GM23248 (cell line): ENCODE results near the gene TTLL13. TPM values are rescaled to one million over a fixed set of nuclear protein-coding genes. Genes with fewer than 3 reads are reported as not detected.

Source experiments
- DNase-seq: peaks from one replicate; pipeline ENCODE4 v3.0.0-alpha.2; 2015
- H2AFZ ChIP-seq: fragments of 200-600 bp; sonication (generic); 2 replicates; pipeline ENCODE4 v1.6.1; 2016; ENCODE audit warnings: antibody characterized with exemption
- H3F3A ChIP-seq: fragments of 200-600 bp; sonication (generic); 2 replicates; pipeline ENCODE4 v1.6.1; 2016; ENCODE audit warnings: mild to moderate bottlenecking, antibody characterized with exemption, mixed run types; ENCODE audit not compliant: insufficient read depth
- H3K27ac ChIP-seq: fragments of 200-600 bp; sonication (generic); 2 replicates; pipeline ENCODE4 v1.5.1; 2016; ENCODE audit warnings: mild to moderate bottlenecking
- H3K27me3 ChIP-seq: fragments of 200-600 bp; sonication (generic); replicated peaks from 2 replicates; pipeline ENCODE4 v1.6.1; 2016; ENCODE audit warnings: mild to moderate bottlenecking; ENCODE audit not compliant: insufficient read depth
- H3K36me3 ChIP-seq: fragments of 200-600 bp; sonication (generic); 2 replicates; pipeline ENCODE4 v1.6.1; 2016; ENCODE audit warnings: low read depth, mild to moderate bottlenecking
- H3K4me1 ChIP-seq: fragments of 200-600 bp; sonication (generic); 2 replicates; pipeline ENCODE4 v1.6.1; 2016; ENCODE audit warnings: mild to moderate bottlenecking; ENCODE audit not compliant: insufficient read depth
- H3K4me2 ChIP-seq: fragments of 200-600 bp; sonication (generic); one replicate; pipeline ENCODE4 v1.6.1; 2016; ENCODE audit warnings: mild to moderate bottlenecking; ENCODE audit not compliant: unreplicated experiment
- H3K4me3 ChIP-seq: fragments of 200-600 bp; sonication (generic); 2 replicates; pipeline ENCODE4 v1.5.1; 2016; ENCODE audit warnings: mild to moderate bottlenecking
- H3K79me2 ChIP-seq: fragments of 200-600 bp; sonication (generic); 2 replicates; pipeline ENCODE4 v1.6.1; 2016; ENCODE audit warnings: mild to moderate bottlenecking; ENCODE audit not compliant: insufficient read depth
- H3K9ac ChIP-seq: fragments of 200-600 bp; sonication (generic); 2 replicates; pipeline ENCODE4 v1.6.1; 2016; ENCODE audit warnings: mild to moderate bottlenecking
- H3K9me2 ChIP-seq: fragments of 200-600 bp; sonication (generic); 2 replicates; pipeline ENCODE4 v1.6.1; 2016; ENCODE audit warnings: mixed run types, mild to moderate bottlenecking, moderate library complexity; ENCODE audit not compliant: insufficient read depth
- H3K9me3 ChIP-seq: fragments of 200-600 bp; sonication (generic); one replicate; pipeline ENCODE4 v1.6.1; 2017; ENCODE audit warnings: low read depth
- H4K20me1 ChIP-seq: fragments of 200-600 bp; sonication (generic); 2 replicates; pipeline ENCODE4 v1.6.0; 2016; ENCODE audit not compliant: insufficient read depth
- EZH2 ChIP-seq: fragments of 200-600 bp; sonication (generic); IDR thresholded peaks from 2 replicates; pipeline ENCODE4 v1.6.1; 2018; ENCODE audit warnings: antibody characterized with exemption, mild to moderate bottlenecking; ENCODE audit not compliant: insufficient read depth, poor library complexity, severe bottlenecking
- EZH2phosphoT487 ChIP-seq: fragments of 200-600 bp; sonication (generic); IDR thresholded peaks from 2 replicates; pipeline ENCODE4 v1.6.1; 2018; ENCODE audit warnings: antibody characterized with exemption, moderate library complexity, mild to moderate bottlenecking, low read depth; ENCODE audit not compliant: insufficient read depth
- WGBS, 2 experiments: methylation state at CpG; one replicate each; pipeline ENCODE4 v1.1.6; 2015 to 2017; ENCODE audit warnings: low lambda C conversion rate in 2 of 2, low coverage in 1 of 2; ENCODE audit errors: missing lambda C conversion rate in 2 of 2; 5-methylcytosine and 5-hydroxymethylcytosine counted together
- in situ Hi-C: fragments of 300-500 bp; cut with MboI; formaldehyde crosslinking; loops from 2 replicates; pipeline ENCODE4 v1.15.0; 2020
- polyA plus RNA-seq: library from polyadenylated mRNA; unstranded; fragments of >200 nt; fragmentation: Nextera tagmentation; extraction: Ambion mirVana; gene quantifications from 2 replicates; pipeline ENCODE4 v1.2.1, GENCODE V29; 2016
- small RNA-seq: library from RNA; depleted of rRNA; stranded (forward); fragments of <200 nt; gene quantifications from one replicate; pipeline ENCODE3, GENCODE V24; 2014; ENCODE audit warnings: low read depth, low replicate concordance
- total RNA-seq: library from RNA; depleted of rRNA; stranded (reverse); fragments of >200 nt; shearing (Covaris generic); gene quantifications from 2 replicates; pipeline ENCODE4 v1.2.3, GENCODE V29; 2014; rRNA removed

TTLL13 gene
- total and polyA plus RNA-seq, 2 experiments from 2014 or later = not detected

GRCh38 chr15:90306560-90306959 is 57.2 kb downstream of the TTLL13 start:
- Histone ChIP-seq H3K9me2 (no peaks in the 10 kb centered on the region), H3K79me2 (no peaks in the 10 kb centered on the region), H2AFZ (no peak overlapping the region), H3K9ac (no peak overlapping the region), H3K36me3 (no peaks in the 10 kb centered on the region), H3K27me3 (no peaks in the 10 kb centered on the region), H3F3A (no peaks in the 10 kb centered on the region), H3K4me3 (no peak overlapping the region), H3K9me3 (no peaks in the 10 kb centered on the region), H3K27ac (no peak overlapping the region), H3K4me2 (no peak overlapping the region), H4K20me1 (no peaks in the 10 kb centered on the region), H3K4me1 (no peaks in the 10 kb centered on the region)
- TF ChIP-seq EZH2phosphoT487 (no peak), EZH2 (no peak)
- in situ Hi-C loops = loop anchor here (25.0 kb wide), 2 partner anchors 306 to 581 kb away; partner anchors contain the start of gene FES
- 77 to 82% methylated on average over 6 of the region's 6 CpGs for WGBS, 2 experiments
- DNase-seq = no peak

- Histone ChIP-seq H2AFZ (no peak overlapping the region), H3F3A (no peaks in the 10 kb centered on the region), H3K4me2 (no peak overlapping the region), H3K27ac (no peak overlapping the region), H3K4me1 (no peaks in the 10 kb centered on the region), H3K27me3 (0 out of 2 replicates have a peak, but pooled peaks cover 5% of the 10 kb centered on the region), H3K36me3 (no peaks in the 10 kb centered on the region), H3K4me3 (no peak overlapping the region), H3K9me2 (no peaks in the 10 kb centered on the region), H3K9ac (no peak overlapping the region), H3K79me2 (no peaks in the 10 kb centered on the region), H3K9me3 (no peaks in the 10 kb centered on the region), H4K20me1 (no peaks in the 10 kb centered on the region)
- in situ Hi-C loops = loop anchor here (25.0 kb wide), 2 partner anchors 305 to 580 kb away; partner anchors contain the start of gene FES
- TF ChIP-seq EZH2 = no peak
- TF ChIP-seq EZH2phosphoT487 = no peak
- WGBS, 2 experiments = 91 to 98% methylated on average over 2 of the region's 2 CpGs
- no peak for DNase-seq
Measured at GRCh38 chr15:90307661-90308060, 58.3 kb downstream of the TTLL13 start.

- TF ChIP-seq EZH2phosphoT487 (no peak), EZH2 (no peak)
- Histone ChIP-seq H3K27ac (no peak overlapping the region), H3F3A (no peaks in the 10 kb centered on the region), H3K4me1 (no peaks in the 10 kb centered on the region), H2AFZ (no peak overlapping the region), H3K27me3 (0 out of 2 replicates have a peak, but pooled peaks cover 5% of the 10 kb centered on the region), H3K9me3 (no peaks in the 10 kb centered on the region), H3K79me2 (no peaks in the 10 kb centered on the region), H3K4me3 (no peak overlapping the region), H3K4me2 (no peak overlapping the region), H4K20me1 (no peaks in the 10 kb centered on the region), H3K36me3 (no peaks in the 10 kb centered on the region), H3K9me2 (no peaks in the 10 kb centered on the region), H3K9ac (no peak overlapping the region)
- WGBS, 2 experiments = 89 to 92% methylated on average over 4 of the region's 4 CpGs
- in situ Hi-C loops = loop anchor here (25.0 kb wide), 2 partner anchors 303 to 578 kb away; partner anchors contain the start of gene FES
- DNase-seq = no peak
Measured at GRCh38 chr15:90309020-90309419, 59.7 kb downstream of the TTLL13 start.

Small RNA genes within 50 kb of the gene (small RNA-seq; reads per million reads assigned to genes)
- gene AC091167.3 (not detected), gene RN7SL736P (not detected)

Other genes with a start within 250 kb of the TTLL13 start
- 12.0 and 18.2 TPM in 2 replicates for gene ZNF710, start 248.2 kb upstream of the TTLL13 start, total RNA-seq
- 2.8 and 2.9 TPM in 2 replicates for gene ZNF710, start 248.2 kb upstream of the TTLL13 start, polyA plus RNA-seq
- 58.3 and 67.7 TPM in 2 replicates for gene IDH2, start 147.1 kb upstream of the TTLL13 start, total RNA-seq
- 104 and 109 TPM in 2 replicates for gene IDH2, start 147.1 kb upstream of the TTLL13 start, polyA plus RNA-seq
- 3.2 and 3.6 TPM in 2 replicates for gene SEMA4B, start 48.2 kb upstream of the TTLL13 start, total RNA-seq
- gene SEMA4B, start 48.2 kb upstream of the TTLL13 start, polyA plus RNA-seq = 4.5 and 4.7 TPM in 2 replicates
- gene CIB1, start 15.6 kb upstream of the TTLL13 start, total RNA-seq = 30.7 and 45.8 TPM in 2 replicates
- 123 and 129 TPM in 2 replicates for gene CIB1, start 15.6 kb upstream of the TTLL13 start, polyA plus RNA-seq
- gene GDPGP1, start 15.3 kb upstream of the TTLL13 start, total RNA-seq = 9.0 TPM in 2 replicates
- gene GDPGP1, start 15.3 kb upstream of the TTLL13 start, polyA plus RNA-seq = 1.3 TPM in 2 replicates
- gene NGRN, start 16.1 kb downstream of the TTLL13 start, total RNA-seq = 98.8 and 122 TPM in 2 replicates
- gene NGRN, start 16.1 kb downstream of the TTLL13 start, polyA plus RNA-seq = 99.5 and 107 TPM in 2 replicates
- gene ZNF774, start 102.7 kb downstream of the TTLL13 start, total RNA-seq = 0.22 and 0.51 TPM in 2 replicates
- 0.66 and 1.6 TPM in 2 replicates for gene ZNF774, start 102.7 kb downstream of the TTLL13 start, polyA plus RNA-seq
- gene IQGAP1, start 138.7 kb downstream of the TTLL13 start, total RNA-seq = 165 and 185 TPM in 2 replicates
- 97.4 and 101 TPM in 2 replicates for gene IQGAP1, start 138.7 kb downstream of the TTLL13 start, polyA plus RNA-seq